Large intestine (tissue), 3 donors: ENCODE results near the gene WIZ. TPM values are rescaled to one million over a fixed set of nuclear protein-coding genes. Genes with fewer than 3 reads are reported as not detected.

Experiments
- DNase-seq, 2 donors: peaks; one replicate each; pipeline versions ENCODE4 v3.0.0 to v3.0.0-alpha.2; 2013
- H3K27ac ChIP-seq: one replicate; pipeline ENCODE4 v1.5.1; 2013; ENCODE audit warnings: low read length
- H3K27me3 ChIP-seq: 2 replicates; pipeline ENCODE4 v1.6.1; 2013; ENCODE audit warnings: low read length; ENCODE audit not compliant: control insufficient read depth, insufficient read depth
- H3K36me3 ChIP-seq: 2 replicates; pipeline ENCODE4 v1.6.1; 2013; ENCODE audit warnings: low read length; ENCODE audit not compliant: control insufficient read depth, insufficient read depth
- H3K4me1 ChIP-seq: one replicate; pipeline ENCODE4 v1.6.1; 2013; ENCODE audit warnings: low read length; ENCODE audit not compliant: control insufficient read depth, insufficient read depth
- H3K4me3 ChIP-seq: one replicate; pipeline ENCODE4 v1.5.1; 2013; ENCODE audit warnings: low read length
- H3K9me3 ChIP-seq: one replicate; pipeline ENCODE4 v1.6.1; 2013; ENCODE audit warnings: mild to moderate bottlenecking, low read depth, low read length, moderate library complexity; ENCODE audit not compliant: control insufficient read depth
- WGBS: methylation state at CpG from one replicate; pipeline ENCODE4 v1.1.5; 2013; ENCODE audit warnings: low lambda C conversion rate; ENCODE audit not compliant: insufficient coverage; 5-methylcytosine and 5-hydroxymethylcytosine counted together
- polyA plus RNA-seq: library from polyadenylated mRNA; unstranded; fragments of 120-200 nt; gene quantifications from one replicate; pipeline ENCODE4 v1.2.1, GENCODE V29; 2013

Gene WIZ
- polyA plus RNA-seq, 1 donor = 22.7 TPM

DNA sequence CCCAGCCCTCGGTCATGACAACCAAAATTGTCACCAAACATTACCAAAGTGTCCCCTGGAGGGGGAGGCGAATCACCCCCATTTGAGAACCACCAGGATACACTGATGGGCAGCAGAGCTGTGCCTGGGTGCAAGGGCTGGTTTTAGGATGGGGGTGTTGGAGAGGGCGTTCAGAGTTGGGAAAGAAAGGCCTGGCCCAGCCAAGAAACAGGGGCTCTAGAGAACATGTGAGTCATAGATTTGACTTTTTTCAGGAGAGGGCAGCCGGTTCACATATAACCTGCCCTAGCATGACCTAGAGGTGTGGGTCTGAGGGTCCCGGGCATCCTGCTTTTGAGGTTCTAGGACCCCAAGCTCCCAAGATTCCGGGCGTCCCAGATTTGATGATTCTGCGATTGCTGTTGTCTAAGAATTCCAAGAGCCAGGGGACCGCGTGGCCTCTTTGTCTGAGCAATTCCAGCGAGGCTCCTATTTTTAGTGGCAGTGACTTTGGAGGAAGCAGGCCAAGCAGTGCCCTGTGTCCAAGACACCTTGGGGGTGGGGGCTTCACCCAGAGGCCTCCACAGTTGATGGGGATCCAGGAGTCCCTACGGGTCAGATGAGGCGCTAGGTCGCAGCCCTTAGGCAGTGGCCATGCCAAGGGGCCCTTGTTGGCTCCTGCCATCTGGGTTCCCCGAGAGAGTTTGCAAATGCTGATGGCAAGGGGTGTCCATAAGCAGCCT lies 5.1 kb downstream of the WIZ start:
- no peak for DNase-seq
- Histone ChIP-seq H3K9me3 (no peaks in the 10 kb centered on the region), H3K27ac (no peak overlapping the region), H3K27me3 (no peaks in the 10 kb centered on the region), H3K4me1 (peaks cover 5% of the 10 kb centered on the region), H3K4me3 (no peak overlapping the region), H3K36me3 (no peaks in the 10 kb centered on the region)
- no CpG with 5 or more reads among the region's 15 CpGs for WGBS

DNA sequence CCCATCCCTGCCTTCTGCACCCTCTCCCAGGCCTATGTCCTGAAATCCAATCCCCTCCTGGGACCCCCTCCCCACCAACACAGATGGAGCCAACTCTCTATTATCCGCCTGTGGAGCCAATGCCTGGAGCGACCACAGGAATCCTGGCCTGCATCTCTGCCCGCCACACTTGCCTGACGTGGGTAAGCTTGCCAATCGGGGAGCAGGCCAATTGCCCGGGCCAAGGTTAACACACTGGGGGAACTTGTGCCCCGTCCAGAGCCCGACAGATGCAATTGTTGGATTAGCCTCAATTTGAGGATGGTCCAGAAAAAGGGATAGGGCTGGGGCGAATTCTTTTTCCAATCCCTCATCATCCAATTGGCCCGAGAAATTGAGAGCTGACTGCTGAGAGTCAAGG lies 5.9 kb downstream of the WIZ start:
- DNase-seq = no peak
- Histone ChIP-seq H3K27ac (no peak overlapping the region), H3K4me3 (no peak overlapping the region), H3K27me3 (no peaks in the 10 kb centered on the region), H3K9me3 (no peaks in the 10 kb centered on the region), H3K4me1 (peaks cover under 1% of the 10 kb centered on the region), H3K36me3 (no peaks in the 10 kb centered on the region)
- WGBS = no CpG with 5 or more reads among the region's 10 CpGs

DNA sequence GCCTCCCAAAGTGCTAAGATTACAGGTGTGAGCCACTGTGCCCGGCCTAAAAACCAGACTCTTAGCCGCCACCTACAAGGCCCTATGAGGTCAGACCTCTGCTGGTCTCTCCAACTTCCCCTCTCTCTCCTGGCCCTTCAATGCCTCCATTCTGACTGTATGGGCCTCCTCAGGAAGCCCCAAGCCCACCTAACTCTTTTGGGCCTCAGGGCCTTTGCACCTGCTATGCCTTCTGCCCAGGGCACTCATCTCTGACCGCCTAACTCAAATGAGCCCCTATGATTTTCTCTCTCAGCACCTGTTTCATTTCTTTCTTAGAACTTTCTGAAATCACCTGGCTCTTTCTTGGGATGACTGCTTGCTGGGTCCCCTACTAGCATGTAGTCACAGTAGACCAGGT lies 6.4 kb downstream of the WIZ start:
- WGBS = 80% methylated on average over 1 of the region's 3 CpGs
- H3K9me3 ChIP-seq = no peaks in the 10 kb centered on the region
- no peak overlapping the region for H3K27ac ChIP-seq
- no peak for DNase-seq
- H3K4me3 ChIP-seq = no peak overlapping the region
- H3K36me3 ChIP-seq = no peaks in the 10 kb centered on the region
- no peaks in the 10 kb centered on the region for H3K27me3 ChIP-seq
- no peaks in the 10 kb centered on the region for H3K4me1 ChIP-seq

DNA sequence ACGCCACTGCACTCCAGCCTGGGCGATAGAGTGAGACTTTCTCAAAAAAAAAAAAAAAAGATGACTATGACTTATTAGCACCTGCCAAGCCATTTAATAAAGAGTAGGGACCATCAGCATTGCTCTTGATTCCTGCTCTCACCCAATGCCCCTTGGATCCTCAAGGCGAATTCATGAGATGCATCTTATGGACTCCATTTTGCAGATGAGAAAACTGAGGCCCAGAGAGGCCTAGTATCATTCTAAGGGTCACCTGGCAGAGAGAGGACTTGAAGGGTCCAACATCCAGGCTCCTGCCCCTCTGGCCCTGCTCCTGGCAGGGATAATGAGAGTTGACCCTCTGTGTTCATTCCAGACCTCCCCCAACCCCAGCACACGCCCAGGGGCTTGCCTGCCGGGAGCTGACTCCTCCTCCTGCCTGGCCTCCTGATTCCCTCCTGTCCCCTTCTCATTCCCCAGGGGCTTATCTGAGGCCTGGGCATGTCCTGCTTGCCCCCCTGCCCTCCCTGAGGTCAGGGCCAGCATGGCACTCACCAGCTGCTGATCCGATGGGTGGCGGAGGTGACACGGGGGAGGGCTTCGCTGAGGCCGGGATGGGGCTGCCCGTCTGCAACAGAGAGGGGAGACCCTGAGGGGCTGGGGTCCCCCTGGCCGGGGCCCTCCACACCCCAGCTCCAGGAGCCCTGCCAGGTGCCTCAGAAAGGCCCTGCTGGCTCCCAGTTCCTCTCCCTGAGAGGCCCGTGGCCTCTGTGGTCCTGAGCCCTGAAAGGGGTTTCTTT lies 7.4 kb downstream of the WIZ start:
- H3K36me3 ChIP-seq = no peaks in the 10 kb centered on the region
- H3K27me3 ChIP-seq = no peaks in the 10 kb centered on the region
- no CpG with 5 or more reads among the region's 13 CpGs for WGBS
- no peak for DNase-seq
- H3K9me3 ChIP-seq = no peaks in the 10 kb centered on the region
- no peak overlapping the region for H3K27ac ChIP-seq
- H3K4me1 ChIP-seq = no peaks in the 10 kb centered on the region
- no peak overlapping the region for H3K4me3 ChIP-seq

DNA sequence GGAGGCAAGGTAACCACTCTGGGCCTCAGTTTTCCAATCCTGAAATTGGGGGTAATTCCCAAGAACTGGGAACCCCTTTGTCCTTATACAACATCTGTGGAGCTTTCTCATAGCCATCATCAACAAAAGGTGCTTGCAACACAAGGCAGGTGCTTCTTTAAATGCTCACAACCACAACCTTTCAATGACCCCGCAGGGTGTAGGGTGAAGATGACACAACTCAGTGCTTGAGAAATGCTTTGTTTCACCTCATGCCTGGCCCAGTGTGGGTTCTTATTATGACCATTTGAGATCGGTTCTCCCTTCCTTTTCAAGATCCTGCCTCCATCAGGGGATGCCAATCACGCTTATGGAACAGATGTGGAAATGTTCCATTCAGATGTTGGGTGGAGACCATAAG lies 8.4 kb downstream of the WIZ start:
- Histone ChIP-seq H3K4me3 (no peak overlapping the region), H3K9me3 (no peaks in the 10 kb centered on the region), H3K27me3 (no peaks in the 10 kb centered on the region), H3K4me1 (no peaks in the 10 kb centered on the region), H3K36me3 (no peaks in the 10 kb centered on the region), H3K27ac (no peak overlapping the region)
- no CpG with 5 or more reads among the region's 3 CpGs for WGBS
- no peak for DNase-seq

DNA sequence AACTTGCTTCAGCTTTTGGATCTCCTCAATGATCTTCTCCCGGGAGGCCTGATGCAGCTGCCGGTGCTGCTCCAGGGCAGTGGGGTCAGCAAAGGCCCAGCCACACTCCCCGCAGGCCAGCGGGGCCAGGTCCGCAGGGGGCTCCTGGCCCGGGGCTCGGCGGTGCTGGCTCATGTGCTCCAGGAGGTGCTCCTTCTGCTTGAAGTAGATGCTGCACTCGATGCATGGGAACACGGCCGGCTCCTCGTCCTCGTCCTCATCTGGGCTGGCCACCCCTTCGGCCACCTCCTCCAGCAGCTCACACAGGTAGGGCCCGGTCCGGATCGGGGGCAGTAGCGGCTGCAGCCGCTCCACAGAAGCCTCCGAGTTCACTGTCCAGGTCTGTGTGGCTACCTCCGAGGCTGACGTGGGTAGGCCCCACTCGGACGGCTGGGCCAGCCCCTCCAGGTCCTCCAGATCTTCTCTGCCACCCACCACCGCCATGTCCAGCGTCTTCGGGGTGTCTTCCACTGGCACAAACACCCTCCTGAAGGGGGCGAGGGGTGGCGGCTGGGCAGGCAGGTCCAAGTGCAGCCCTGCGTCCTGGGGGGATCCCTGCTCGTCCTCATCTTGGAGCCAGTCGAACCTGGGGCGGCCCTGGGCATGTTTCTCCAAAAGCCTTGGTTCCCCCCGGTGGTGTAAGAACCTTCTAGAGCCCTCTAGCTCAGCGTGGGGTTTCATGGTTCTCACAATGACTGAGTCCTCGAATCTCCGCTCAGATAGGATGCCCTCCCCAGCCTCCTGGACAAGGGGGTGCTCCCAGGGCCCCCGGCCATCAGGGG lies 9.7 kb downstream of the WIZ start:
- H3K27ac ChIP-seq = no peak overlapping the region
- no peak for DNase-seq
- no peaks in the 10 kb centered on the region for H3K4me1 ChIP-seq
- no CpG with 5 or more reads among the region's 38 CpGs for WGBS
- H3K4me3 ChIP-seq = no peak overlapping the region
- no peaks in the 10 kb centered on the region for H3K27me3 ChIP-seq
- H3K9me3 ChIP-seq = no peaks in the 10 kb centered on the region
- H3K36me3 ChIP-seq = no peaks in the 10 kb centered on the region

DNA sequence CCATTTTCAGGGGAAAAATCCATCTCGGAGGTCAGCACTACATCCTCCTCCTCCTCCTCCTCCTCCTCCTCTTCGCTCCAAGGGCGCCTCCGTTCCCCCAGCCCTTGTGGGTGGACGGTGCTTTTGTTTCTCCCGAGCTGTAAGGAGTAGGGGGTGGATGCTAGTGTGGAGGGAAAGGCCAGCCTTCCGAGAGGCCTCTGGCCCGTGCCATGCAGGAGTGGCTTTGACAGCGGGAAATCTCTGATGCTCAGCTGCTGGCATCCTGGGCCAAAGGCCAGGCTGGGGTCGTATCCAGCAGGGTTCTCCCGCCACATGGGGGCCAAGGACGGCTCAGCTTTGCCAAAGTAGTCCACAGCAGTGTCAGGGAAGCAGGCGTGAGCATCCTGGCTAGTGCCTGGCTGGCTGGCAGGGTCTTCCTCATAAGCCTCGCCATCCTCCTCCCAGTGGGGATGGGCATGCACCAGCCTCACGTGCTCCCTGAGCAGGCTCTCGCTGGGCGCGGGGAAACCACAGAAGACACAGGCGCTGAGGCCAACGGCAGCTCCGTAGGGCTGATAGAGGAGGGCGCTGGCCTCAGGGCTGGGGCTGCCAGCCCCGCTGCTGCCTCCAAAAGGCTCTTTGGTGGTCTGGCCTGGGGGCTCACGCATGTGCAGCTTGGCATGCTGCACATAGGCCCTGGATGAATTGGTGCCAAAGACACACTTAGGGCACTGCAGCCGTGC lies 10.5 kb downstream of the WIZ start:
- H3K27ac ChIP-seq = no peak overlapping the region
- H3K36me3 ChIP-seq = no peaks in the 10 kb centered on the region
- H3K4me1 ChIP-seq = no peaks in the 10 kb centered on the region
- no peaks in the 10 kb centered on the region for H3K9me3 ChIP-seq
- DNase-seq = no peak
- H3K4me3 ChIP-seq = no peak overlapping the region
- H3K27me3 ChIP-seq = no peaks in the 10 kb centered on the region
- no CpG with 5 or more reads among the region's 25 CpGs for WGBS

DNA sequence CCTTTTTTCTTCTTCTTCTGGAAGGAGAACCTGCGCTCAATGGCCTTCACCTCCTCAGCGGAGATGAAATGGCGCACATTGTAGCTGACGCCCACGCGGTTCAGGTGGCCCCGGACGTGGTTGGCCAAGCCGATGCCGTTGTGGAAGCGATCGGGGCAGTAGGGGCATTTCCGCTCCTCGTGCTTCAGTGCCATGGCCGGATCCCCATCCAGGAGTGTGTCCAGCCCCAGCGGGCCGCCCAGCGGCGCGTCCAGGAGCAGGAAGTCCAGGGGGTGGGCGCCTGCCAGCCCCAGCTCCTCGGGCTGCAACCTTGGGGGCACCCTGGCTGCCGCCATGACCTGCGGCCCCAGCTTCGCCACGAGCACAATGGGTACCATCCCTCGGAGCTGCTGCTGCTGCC lies 11.2 kb downstream of the WIZ start:
- WGBS = no CpG with 5 or more reads among the region's 27 CpGs
- no peaks in the 10 kb centered on the region for H3K36me3 ChIP-seq
- no peak overlapping the region for H3K27ac ChIP-seq
- no peaks in the 10 kb centered on the region for H3K27me3 ChIP-seq
- H3K4me1 ChIP-seq = no peaks in the 10 kb centered on the region
- H3K9me3 ChIP-seq = no peaks in the 10 kb centered on the region
- DNase-seq = no peak
- no peak overlapping the region for H3K4me3 ChIP-seq

DNA sequence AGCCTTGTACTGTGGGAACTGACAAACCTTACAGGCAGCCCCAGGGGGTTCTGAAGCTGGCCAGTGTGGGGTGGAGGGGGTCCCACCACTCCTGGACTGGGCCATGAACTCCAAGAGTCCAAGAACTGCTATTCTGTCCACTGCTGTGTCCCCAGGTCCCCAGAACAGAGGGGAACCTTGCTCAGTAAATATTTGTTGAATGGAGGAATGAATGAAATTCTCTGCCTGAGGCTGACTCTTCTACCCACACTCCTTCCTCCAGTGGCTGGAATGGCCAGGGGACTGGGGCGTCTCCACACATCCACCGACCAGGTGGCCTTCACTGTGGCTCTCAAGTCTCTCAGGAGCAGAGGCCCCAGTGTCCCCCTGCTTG lies 11.6 kb downstream of the WIZ start:
- Histone ChIP-seq H3K27me3 (no peaks in the 10 kb centered on the region), H3K4me3 (no peak overlapping the region), H3K36me3 (no peaks in the 10 kb centered on the region), H3K27ac (no peak overlapping the region), H3K9me3 (no peaks in the 10 kb centered on the region), H3K4me1 (peaks cover 2% of the 10 kb centered on the region)
- WGBS = no CpG with 5 or more reads among the region's 2 CpGs
- DNase-seq = no peak
